NCI-H510A (cell line): ENCODE data around the gene VWA8.
"Not testable (repeated sequence)": the region's sequence is repeated elsewhere in the genome, so short reads cannot be mapped to it uniquely, and the experiment has no call there.

Source experiments
- DNase-seq: peaks from one replicate; lab custom pipeline; 2025; lab: John Stamatoyannopoulos, UW

Gene VWA8

DNA sequence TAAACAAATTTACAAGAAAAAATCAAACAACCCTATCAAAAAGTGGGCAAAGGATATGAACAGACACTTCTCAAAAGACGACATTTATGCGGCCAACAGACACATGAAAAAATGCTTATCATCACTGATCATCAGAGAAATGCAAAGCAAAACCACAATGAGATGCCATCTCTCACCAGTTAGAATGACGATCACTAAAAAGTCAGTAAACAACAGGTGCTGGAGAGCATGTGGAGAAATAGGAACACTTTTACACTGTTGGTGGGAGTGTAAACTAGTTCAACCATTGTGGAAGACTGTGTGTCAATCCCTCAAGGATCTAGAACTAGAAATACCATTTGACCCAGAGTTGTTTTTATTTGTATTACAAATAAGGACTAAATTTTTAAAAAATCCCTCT is 215.4 kb downstream of the VWA8 start:
- not testable (repeated sequence) for DNase-seq

DNA sequence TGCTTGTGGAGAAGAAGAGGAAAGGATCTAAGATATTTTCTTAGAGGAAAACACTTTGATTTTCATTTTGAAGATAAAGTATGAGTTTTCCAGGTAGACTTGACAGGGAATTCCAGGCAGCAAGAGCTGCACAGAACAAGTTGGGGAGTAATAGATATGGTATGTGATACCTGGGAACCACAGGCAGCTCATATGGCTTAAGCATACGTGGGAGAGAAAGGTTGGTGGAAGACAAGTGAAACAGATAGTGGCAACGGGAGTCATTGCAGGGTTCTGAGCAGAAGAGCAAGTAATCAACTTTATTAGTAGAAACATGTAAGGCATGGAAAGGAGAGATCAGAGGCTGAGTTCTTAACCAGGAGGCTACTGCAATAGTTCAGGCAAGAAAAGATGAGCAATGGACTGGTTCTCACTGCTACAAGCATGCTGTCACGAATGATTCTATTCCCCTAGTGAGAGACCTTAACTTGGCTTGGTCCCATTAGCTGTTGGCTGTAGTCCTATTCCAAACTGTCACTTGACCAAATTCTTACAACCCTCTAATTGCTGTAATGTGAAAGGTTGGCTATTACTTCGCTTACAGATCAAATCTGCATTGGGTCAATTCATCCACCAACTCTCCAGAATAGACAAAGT is 217.9 kb downstream of the VWA8 start:
- no peak for DNase-seq

DNA sequence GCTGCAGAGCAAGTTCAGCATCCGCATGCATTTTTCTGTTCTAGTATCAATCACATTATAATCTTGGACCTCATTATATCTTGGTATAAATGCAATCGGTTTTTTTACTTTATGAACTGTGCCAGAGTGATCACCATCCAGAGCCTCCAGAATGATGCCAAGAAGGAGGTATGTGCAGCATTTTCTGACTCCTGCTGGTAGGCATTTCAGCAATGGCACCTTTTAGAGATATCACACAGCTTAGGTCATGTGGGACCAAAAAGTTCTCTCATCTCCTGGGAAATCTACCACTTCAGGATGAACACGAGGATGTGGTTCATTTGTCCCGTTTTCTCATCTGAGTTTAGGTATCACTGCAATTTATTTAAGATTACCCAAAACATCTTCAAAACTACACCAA is 220.4 kb downstream of the VWA8 start:
- no peak for DNase-seq

DNA sequence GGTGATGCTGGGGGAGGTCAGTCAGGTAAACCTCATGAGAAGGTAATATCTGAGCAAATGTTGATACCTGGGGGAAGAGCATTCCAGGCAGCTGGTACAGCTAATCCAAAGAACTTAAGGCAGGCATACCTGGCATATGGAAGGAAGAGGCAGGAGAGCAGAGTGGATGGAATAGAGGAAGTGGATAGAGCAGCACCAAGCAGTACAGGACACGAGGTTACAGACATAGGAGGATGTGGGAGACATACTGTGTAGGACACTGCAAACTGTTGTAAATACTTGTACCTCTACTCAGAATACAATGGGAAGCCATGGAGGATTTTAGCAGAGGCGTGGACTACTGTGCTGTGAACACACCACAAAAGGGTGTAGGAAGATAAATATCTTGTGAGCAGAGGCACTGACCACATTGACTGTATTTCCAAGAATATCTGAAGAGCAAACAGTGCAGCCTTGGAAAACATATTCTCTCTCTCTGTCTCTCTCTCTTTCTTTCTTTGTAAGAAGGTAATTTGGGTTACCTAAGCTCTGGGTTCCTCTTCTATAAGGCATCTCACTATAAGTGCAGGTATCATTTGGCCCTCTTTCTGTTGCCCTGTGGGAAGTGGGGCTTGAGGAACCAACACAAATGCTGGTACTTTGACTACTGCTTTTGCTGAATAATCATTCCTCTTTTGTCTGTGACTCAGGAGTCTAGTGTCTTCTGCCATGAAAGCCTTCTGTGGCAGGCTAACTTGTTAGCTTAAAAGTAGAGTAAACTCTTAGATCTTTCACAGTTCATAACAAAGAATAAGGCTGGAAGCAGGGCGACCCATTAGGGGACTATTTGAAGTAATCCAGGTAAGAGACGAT is 238.0 kb downstream of the VWA8 start:
- no peak for DNase-seq

DNA sequence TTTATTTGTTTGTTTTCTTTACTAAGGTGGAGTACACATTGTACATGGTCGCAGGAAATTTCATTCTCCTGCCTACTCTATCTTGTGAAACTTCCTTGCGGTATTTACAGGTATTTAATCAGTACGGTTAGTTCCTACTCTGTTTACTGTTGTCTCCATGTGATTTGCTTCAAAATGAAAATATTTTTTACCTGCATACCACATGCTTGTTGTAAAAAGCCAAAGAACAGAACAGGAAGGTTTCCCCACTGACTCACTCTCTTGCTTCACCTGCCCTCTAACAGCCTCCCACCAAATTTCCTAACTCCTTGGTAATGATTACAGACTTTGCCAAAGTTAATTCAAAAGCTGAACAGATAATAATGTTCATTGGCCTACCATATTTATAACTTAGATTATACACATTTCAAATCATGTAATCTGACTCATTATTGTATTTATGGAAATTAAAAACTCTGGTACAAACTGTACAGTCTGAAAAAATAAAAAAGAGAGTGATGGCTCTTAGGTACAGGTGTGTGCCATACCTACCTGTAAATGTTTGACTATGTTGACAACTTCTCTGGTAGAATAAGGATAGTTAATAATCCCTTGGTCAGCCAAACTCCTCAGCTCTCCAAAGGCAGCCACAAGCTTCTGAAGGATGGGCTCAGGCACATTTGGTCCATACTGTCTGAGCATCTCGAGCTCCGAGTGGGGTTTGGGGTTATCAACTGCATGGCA is 239.9 kb downstream of the VWA8 start:
- DNase-seq, result no peak

DNA sequence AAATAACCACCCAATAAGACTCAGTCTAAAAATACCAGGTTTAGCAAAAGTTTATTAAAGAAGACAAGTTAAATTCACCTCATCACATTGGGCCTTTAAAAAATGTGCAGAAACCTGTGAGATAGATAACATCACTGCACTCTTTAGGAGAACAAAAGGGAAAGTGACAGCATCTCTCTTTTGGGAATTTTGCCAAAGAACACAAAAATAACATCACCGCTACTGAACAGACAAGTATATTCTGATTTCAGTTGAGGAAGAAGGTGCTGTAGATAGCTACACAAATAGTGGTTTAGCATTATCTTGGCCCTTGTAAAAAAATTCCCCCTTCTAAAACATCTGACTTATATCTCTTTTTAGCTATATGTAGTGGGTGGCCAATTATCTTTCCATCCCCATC is 244.7 kb downstream of the VWA8 start:
- no peak for DNase-seq

DNA sequence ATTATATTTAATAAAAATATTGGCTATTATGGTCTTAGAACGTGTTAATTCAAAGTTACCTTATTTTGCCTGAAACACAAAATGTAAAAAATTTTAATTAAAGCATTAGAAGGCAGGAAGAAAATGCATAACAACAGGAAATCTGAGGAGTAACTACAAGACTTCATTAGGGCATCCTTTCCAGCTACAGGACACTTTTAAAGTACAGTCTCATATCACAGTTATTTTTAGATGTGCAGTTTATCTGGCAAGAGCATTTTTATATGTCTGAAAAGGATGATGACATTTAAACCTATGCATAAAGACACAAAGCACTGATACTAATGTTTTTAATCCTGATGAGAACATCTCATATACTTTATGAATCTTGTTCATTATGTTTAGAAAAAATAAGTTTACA is 247.5 kb downstream of the VWA8 start:
- no peak for DNase-seq

DNA sequence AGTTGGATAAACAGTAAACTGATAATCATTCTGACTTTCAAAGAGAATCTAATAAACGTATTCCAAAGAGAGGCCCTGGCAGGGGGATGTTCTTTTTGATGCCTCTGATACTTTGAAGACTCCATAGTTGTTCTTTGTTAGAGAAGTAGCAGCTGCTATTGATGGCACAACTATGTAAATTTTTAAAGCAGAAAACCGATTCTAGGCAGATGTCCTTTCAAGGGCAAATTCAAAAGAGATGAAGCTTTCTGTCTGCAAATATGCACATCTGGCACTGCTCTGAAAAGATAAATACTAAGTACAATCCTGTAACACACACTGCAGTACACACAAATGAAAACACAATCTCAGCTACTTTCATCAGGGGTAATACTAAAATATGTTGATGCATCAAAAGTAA is 250.1 kb downstream of the VWA8 start:
- no peak for DNase-seq

DNA sequence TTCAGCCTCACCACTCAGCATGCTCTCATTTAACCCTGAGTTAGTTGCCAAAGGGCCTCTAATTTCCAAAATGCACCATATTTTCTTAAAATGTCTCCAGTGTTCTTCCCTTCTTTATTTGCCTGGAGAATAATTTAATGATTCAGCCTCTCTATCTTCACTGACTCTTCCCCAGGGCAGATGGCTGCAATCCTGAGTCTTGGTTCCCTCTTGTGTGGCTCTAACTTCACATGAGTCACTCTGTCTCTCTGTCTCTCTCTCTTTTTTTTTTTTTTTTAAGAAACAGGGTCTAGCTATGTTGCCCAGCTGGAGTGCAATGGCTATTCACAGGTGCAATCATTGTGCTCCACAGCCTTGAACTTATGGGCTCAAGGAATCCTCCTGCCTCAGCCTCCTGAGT is 251.4 kb downstream of the VWA8 start:
- DNase-seq, result no peak

DNA sequence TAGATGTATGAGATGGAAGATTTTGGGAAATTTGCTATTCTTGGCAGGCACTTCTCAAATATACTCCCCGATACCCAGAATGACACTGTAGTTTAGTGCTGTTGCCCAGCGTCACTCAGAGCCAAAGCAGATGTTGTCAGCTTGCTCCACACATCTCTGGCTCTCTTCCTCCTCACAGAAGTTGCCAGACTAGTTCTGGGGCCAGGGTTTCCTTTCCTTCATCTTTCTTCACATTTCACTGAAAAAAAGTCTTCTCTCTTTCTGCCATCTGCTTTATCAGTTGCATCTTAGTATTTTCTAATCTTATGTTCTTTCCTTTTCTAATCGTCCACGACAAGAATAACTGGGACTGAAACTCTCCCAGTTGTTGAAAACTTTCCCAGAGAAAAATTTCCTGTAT is 252.2 kb downstream of the VWA8 start:
- DNase-seq, result no peak

DNA sequence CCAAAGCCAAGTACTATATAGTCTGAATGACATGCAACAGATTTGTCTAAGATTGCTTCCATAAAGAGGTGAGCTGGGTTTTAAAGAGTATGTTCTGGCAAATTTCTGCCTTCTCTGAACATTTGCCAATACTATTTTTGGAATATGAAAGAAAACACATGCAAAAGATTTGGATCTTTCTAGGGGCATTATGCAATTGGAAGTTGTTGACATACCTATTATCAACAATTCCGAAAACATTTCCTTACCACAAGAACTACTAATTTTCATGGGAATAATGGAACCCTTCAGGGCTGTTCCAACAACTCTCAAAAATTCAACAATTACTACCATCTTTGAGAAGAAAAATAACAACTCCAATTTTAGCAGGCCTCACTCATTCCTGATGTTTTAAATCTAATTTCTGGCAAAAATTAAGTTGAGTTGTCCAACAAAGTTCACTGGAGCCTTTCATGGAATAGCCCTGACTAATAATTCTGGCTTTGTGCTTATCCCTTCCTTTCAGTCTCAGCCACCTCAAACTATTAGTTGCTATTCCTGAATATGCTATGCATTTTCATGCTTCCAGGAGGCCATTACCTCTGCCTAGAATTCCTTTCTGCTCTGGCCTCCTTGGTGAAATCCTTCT is 253.6 kb downstream of the VWA8 start:
- DNase-seq, result no peak

DNA sequence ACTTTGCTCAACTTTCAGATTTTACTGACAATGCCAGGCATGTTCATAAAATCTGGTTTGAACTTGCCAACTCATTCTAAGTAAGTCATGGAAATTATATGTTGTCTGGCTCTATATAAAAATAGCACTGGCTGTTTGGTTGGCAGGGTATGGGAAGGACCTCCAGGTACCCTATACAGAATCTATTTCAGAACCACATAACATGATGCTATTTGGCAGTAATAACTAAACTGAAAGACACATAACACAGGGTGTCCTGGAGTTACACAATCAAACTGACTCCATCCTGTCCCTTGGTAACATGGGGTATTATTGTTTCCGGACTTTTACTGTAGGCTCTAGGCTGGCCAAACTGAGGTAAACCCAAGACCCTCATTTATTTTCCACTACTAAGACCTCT is 254.8 kb downstream of the VWA8 start:
- DNase-seq, result no peak

DNA sequence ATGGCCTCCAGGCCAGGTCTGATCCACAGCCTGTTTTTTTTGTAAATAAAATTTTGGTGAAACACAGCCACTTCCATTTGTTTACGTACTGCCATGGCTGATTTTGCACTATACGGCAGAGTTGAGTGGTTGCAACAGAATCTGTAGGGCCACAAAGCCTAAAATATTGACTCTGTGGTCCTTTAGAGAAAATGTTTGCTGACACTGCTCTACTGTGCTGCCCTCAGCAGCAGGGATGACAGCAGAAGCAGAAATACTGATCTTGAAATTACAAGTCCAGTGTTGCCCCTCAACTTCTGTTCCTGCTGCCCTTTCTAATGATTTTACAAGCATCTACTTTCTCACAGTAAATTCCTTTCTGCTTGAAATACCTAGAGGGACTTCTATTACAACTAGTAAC is 258.4 kb downstream of the VWA8 start:
- no peak for DNase-seq

DNA sequence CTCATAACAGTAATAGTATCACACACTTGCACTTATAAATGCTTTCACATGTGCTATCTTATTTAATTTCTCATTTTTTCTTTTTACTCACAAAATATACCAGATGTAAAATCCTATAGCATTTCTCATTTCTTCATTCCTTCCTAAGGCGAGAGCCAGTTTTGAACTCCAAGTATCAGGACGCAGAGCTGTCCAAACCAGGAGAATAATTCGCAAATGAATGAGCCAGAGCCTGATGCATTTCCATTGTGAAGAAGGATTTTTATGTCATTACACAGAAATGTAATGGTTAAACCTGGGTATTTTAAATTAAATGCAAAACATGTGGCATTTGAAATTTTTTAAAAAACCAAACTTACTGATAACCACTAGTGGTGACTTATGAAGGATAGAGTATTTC is 259.2 kb downstream of the VWA8 start:
- no peak for DNase-seq

DNA sequence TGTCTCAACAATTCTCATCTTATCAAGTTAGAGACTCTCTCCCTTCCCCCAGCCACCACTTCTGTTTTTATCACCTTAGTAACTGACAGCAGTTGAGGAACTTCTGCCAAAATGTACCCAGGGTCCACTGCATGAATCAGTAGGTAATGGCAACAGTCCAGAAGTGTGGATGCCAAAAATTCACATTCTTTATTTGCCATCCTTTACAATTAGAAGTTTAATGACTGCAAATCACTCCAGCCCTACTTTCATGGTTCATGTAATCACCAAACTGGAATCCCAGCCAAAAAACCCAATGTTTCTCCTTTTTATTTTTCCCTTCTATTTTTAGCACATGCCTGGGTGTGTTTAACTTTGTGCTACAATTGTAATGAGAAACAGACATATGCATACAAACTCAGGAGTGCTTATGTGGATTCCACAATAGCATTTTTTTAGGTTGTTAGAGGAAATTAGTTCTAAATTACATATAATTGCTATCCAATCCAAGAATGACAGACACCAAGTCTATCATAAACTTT is 260.1 kb downstream of the VWA8 start:
- DNase-seq, result no peak

DNA sequence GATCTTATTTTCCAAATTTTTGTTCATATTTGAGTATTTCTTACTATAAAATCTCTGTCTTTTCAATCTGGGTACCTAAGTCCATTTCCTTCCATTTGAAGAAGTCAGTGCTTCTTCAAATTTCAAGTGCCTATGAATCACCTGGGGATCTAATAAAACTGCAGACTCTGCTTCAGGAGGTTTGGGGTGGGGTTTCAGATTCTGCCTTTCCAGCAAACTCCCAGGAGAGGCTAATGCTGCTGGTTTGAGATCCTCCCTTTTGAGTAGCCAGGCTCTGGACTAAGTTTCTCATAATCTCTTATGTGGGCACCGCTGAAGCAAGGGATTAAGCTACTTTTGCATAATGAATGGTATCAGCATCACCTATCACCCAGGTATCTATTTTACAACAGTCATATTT is 261.1 kb downstream of the VWA8 start:
- no peak for DNase-seq

DNA sequence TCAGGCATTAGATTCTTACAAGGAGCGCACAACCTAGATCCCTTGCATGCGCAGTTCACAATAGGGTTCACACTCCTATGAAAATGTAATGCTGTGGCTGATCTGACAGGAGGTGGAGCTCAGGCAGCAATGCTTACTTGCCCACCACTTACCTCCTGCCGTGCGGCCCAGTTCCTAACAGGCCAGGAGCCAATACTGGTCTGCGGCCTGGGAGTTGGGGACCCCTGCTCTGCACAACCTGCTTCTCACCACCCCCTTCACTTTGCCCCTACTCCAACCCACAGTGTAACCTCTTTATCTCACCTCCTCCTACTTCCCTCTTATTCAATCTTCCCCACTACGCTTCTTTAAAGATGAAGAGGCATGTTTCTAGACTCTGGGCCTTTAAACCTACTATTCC is 263.3 kb downstream of the VWA8 start:
- DNase-seq, result no peak

DNA sequence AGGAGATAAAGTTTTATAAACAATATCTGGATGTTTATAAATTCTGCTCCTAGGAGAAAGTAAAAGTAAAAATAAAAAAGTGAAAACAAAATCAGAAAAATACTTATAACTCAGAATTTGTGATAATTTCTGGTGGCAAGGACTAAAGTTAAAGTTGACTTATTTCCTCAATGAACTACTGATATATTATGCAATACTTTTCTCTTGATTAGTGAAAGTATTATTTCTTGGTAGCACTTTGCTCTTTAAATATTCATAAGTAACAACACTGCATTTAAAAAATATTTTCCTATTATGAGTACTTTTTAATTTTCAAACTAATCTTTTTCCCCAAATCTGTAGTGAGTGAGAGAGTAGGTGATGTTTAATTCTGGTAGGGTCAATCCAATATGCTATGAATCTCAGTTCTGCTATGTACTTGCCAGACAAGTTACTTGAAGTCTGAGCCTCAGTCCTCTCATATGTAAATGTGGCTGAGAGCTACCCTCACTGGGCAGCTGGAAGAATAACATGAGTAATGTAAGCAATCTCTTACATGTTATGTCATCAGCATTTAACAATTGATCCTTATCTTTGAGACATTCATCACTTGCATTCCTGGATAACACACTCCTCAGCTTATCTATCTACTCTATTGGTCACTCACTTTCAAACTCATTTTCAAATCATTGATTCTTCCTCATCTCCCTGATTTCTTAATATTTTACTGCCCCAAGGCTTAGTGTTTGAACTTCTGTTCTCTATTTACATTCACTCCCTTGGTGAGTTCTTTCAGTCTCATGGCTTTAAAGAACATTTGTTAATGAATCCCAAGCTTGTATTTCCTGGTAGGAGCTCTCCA is 264.5 kb downstream of the VWA8 start:
- DNase-seq, result no peak

DNA sequence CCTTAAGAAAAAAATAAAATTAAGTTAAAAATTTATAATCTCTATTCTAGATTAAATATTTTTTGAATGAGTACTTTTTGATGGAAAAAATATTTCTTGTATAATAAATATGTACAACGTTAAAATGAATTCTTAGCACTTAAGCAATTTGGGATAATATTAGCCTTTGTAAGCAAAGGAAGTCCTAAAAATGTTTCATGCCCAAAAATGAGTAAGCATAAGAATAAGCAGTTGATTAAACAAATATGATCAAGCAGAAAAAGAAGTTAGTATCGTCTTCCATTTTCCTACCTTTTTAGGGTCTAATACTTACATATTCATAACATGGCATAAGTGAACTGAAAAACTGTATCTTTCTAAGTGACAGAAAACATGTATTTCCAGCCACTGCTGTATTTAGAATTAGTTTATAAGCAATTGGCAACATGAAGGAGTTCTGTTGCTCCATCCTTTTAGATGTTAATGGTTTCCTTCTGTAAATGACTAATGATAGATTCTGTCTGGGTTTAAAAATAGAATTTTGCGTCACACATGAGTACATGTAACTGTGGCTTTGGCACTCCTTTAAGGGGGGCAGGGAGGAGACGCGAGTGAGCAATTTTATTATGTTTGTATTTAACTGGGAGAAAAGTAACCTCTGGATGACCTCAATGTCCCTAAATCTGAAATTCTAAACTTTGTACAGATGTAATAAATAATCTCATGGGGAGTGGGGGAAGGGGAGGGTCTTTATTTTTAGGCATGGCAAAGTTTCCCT is 266.2 kb downstream of the VWA8 start:
- no peak for DNase-seq

DNA sequence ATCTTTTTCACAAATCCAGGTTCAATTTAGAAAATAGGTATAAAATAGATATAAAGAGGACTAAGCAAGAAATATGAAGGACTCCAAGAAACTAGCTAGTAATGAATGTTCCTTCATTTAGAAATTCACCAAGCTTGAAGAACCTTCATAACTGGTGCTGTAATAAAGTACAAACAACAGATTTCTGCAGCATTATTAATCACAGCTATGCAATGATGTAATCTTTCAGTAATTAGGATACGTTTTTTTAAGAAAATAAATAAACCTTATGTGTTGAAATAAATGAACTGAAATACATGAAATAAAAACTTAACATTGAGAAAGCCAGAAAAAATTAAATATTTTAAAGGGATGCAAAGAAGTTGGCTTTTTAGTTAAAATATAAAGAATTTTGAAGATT is 267.5 kb downstream of the VWA8 start:
- DNase-seq, result no peak

DNA sequence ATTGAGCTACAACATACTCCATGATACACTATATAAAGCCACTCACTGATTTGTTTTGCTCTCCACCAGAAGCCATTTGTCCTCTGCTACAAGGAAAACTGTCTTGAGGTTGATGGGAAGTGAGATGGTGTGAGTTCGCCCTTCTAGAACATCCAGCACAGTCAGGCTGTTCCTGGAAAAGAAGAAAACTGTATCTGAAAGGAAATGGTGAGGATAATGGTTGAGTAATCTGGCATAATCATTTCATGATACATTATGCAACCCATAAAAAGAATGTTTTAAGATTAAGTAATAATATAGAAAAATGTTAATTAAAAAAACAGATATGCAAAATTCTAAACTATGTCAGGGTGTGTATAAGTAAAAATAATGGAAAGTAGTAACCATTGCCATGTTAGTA is 269.6 kb downstream of the VWA8 start:
- no peak for DNase-seq
